Measurements from ENCODE around the gene TM4SF4. TPM values are rescaled to one million over a fixed set of nuclear protein-coding genes. Genes with fewer than 3 reads are reported as not detected.
A peak's percentile ranks its signal among the peaks of the same experiment; 100 is the strongest.

Gene TM4SF4
- total RNA-seq, 1 donor from 2014 or later, result not detected

- no peaks in the 10 kb centered on the region for H3K36me3 ChIP-seq
- H3K9me3 ChIP-seq, result no peaks in the 10 kb centered on the region
- DNase-seq (ENCODE audit: extremely low spot score in 2 of 2), result peak in 1 of 2 donors; percentile 58
- H3K27ac ChIP-seq, result no peak overlapping the region
- no peak overlapping the region for H3K4me3 ChIP-seq
- TF ChIP-seq CTCF (IDR thresholded peaks at IDR 0.05) (no peak), POLR2AphosphoS5 (IDR thresholded peaks at IDR 0.05; ENCODE audit: insufficient read depth in 1 of 2, low read depth in 1 of 2) (no peak), POLR2A (IDR thresholded peaks at IDR 0.05) (no peak)
- intact Hi-C loops (cut with DNase I), result loop anchor here (10.0 kb wide), 1 partner anchor 85 kb away; no protein-coding TSS in a partner anchor
- no peaks in the 10 kb centered on the region for H3K27me3 ChIP-seq
- no peaks in the 10 kb centered on the region for H3K4me1 ChIP-seq
These were observed 5.3 kb downstream of the TM4SF4 start for GRCh38 chr3:149479621-149480325.

- Histone ChIP-seq H3K36me3 (no peaks in the 10 kb centered on the region), H3K9me3 (no peaks in the 10 kb centered on the region), H3K4me1 (no peaks in the 10 kb centered on the region), H3K27me3 (no peaks in the 10 kb centered on the region), H3K27ac (no peak overlapping the region), H3K4me3 (no peak overlapping the region)
- intact Hi-C loops (cut with DNase I), result no loop called here
- TF ChIP-seq CTCF (IDR thresholded peaks at IDR 0.05) (peak; percentile 48 to 59 (median 51)), POLR2AphosphoS5 (IDR thresholded peaks at IDR 0.05; ENCODE audit: insufficient read depth in 1 of 2, low read depth in 1 of 2) (no peak), POLR2A (IDR thresholded peaks at IDR 0.05) (no peak)
- DNase-seq (ENCODE audit: extremely low spot score in 2 of 2), result peak in 1 of 2 donors; percentile 84
These were observed 6.0 kb downstream of the TM4SF4 start for GRCh38 chr3:149480326-149481017.

GRCh38 chr3:149481056-149481455 lies 6.6 kb downstream of the TM4SF4 start:
- intact Hi-C loops (cut with DNase I), result no loop called here
- DNase-seq (ENCODE audit: extremely low spot score in 2 of 2), result peak in 1 of 2 donors; percentile 3
- Histone ChIP-seq H3K36me3 (no peaks in the 10 kb centered on the region), H3K9me3 (no peaks in the 10 kb centered on the region), H3K27ac (no peak overlapping the region), H3K27me3 (no peaks in the 10 kb centered on the region), H3K4me3 (no peak overlapping the region), H3K4me1 (no peaks in the 10 kb centered on the region)
- TF ChIP-seq POLR2A (IDR thresholded peaks at IDR 0.05) (no peak), POLR2AphosphoS5 (IDR thresholded peaks at IDR 0.05; ENCODE audit: insufficient read depth in 1 of 2, low read depth in 1 of 2) (no peak)

- intact Hi-C loops (cut with DNase I), result no loop called here
- no peaks in the 10 kb centered on the region for H3K36me3 ChIP-seq
These were observed 7.0 kb downstream of the TM4SF4 start for GRCh38 chr3:149481491-149481890.

GRCh38 chr3:149486726-149487125 lies 12.2 kb downstream of the TM4SF4 start:
- TF ChIP-seq POLR2A (IDR thresholded peaks at IDR 0.05) (no peak), POLR2AphosphoS5 (IDR thresholded peaks at IDR 0.05; ENCODE audit: insufficient read depth in 1 of 2, low read depth in 1 of 2) (no peak), CTCF (IDR thresholded peaks at IDR 0.05) (no peak)
- Histone ChIP-seq H3K27ac (no peak overlapping the region), H3K4me1 (no peaks in the 10 kb centered on the region), H3K36me3 (no peaks in the 10 kb centered on the region), H3K4me3 (no peak overlapping the region), H3K9me3 (no peaks in the 10 kb centered on the region), H3K27me3 (no peaks in the 10 kb centered on the region)
- DNase-seq (ENCODE audit: extremely low spot score in 2 of 2), result no peak
- intact Hi-C loops (cut with DNase I), result no loop called here

More at GRCh38 chr3:149481491-149481890, 7.0 kb downstream of the TM4SF4 start:
- H3K9me3 ChIP-seq, result no peaks in the 10 kb centered on the region
- no peak for TF ChIP-seq CTCF (IDR thresholded peaks at IDR 0.05)
- no peak for TF ChIP-seq POLR2AphosphoS5 (IDR thresholded peaks at IDR 0.05; ENCODE audit: insufficient read depth in 1 of 2, low read depth in 1 of 2)
- TF ChIP-seq POLR2A (IDR thresholded peaks at IDR 0.05), result no peak
- DNase-seq (ENCODE audit: extremely low spot score in 2 of 2), result peak in 1 of 2 donors; percentile 42
- H3K27ac ChIP-seq, result no peak overlapping the region
- H3K4me3 ChIP-seq, result no peak overlapping the region
- H3K27me3 ChIP-seq, result no peaks in the 10 kb centered on the region
- no peaks in the 10 kb centered on the region for H3K4me1 ChIP-seq

Data from vagina (tissue), 2 donors.